ENCODE measurements around the gene ATG4D. TPM values are rescaled to one million over a fixed set of nuclear protein-coding genes. Genes with fewer than 3 reads are reported as not detected.
A peak's percentile ranks its signal among the peaks of the same experiment; 100 is the strongest.

ATG4D gene
- total RNA-seq, 1 donor from 2014 or later, result 48.7 TPM

GRCh38 chr19:10587022-10587838, 43.5 kb downstream of the ATG4D start, which contains the start of gene AP1M2:
AP1M2 (minus strand) TSS chr19:10587312; CDS start chr19:10587231, 81 bp downstream.
- TF ChIP-seq CTCF (IDR thresholded peaks at IDR 0.05; ENCODE audit: borderline replicate concordance), result no peak
- Histone ChIP-seq H3K36me3 (no peaks in the 10 kb centered on the region), H3K4me1 (no peaks in the 10 kb centered on the region), H3K9me3 (replicated peaks) (no peaks in the 10 kb centered on the region), H3K4me3 (no peak within 1 kb of the TSS), H3K27ac (replicated peaks) (no peak within 1 kb of the TSS), H3K27me3 (ENCODE audit: low read depth) (peaks cover 39% of the 10 kb centered on the region)
- intact Hi-C loops (cut with micrococcal nuclease), result no loop called here
- DNase-seq, result no peak

- H3K4me1 ChIP-seq, result no peaks in the 10 kb centered on the region
- intact Hi-C loops (cut with micrococcal nuclease), result no loop called here
- no peak for TF ChIP-seq CTCF (IDR thresholded peaks at IDR 0.05; ENCODE audit: borderline replicate concordance)
- no peaks in the 10 kb centered on the region for H3K36me3 ChIP-seq
- no peak overlapping the region for H3K4me3 ChIP-seq
- peaks cover 39% of the 10 kb centered on the region for H3K27me3 ChIP-seq (ENCODE audit: low read depth)
- no peak overlapping the region for H3K27ac ChIP-seq (replicated peaks)
- no peak for DNase-seq
- no peaks in the 10 kb centered on the region for H3K9me3 ChIP-seq (replicated peaks)
Observed at GRCh38 chr19:10587839-10588150, 44.1 kb downstream of the ATG4D start.

GRCh38 chr19:10593148-10593547, 49.4 kb downstream of the ATG4D start:
- intact Hi-C loops (cut with micrococcal nuclease), result no loop called here
- no peaks in the 10 kb centered on the region for H3K9me3 ChIP-seq (replicated peaks)
- no peak for TF ChIP-seq CTCF (IDR thresholded peaks at IDR 0.05; ENCODE audit: borderline replicate concordance)
- H3K27ac ChIP-seq (replicated peaks), result peak overlapping the region; percentile 16
- H3K27me3 ChIP-seq (ENCODE audit: low read depth), result peaks cover 20% of the 10 kb centered on the region
- peaks cover 7% of the 10 kb centered on the region for H3K4me1 ChIP-seq
- DNase-seq, result no peak
- no peak overlapping the region for H3K4me3 ChIP-seq
- no peaks in the 10 kb centered on the region for H3K36me3 ChIP-seq

GRCh38 chr19:10593820-10594637, 50.3 kb downstream of the ATG4D start:
- H3K27ac ChIP-seq (replicated peaks), result peak overlapping the region; percentile 36
- peaks cover 7% of the 10 kb centered on the region for H3K4me1 ChIP-seq
- DNase-seq, result no peak
- no peak for TF ChIP-seq CTCF (IDR thresholded peaks at IDR 0.05; ENCODE audit: borderline replicate concordance)
- H3K9me3 ChIP-seq (replicated peaks), result no peaks in the 10 kb centered on the region
- no peak overlapping the region for H3K4me3 ChIP-seq
- intact Hi-C loops (cut with micrococcal nuclease), result no loop called here
- H3K27me3 ChIP-seq (ENCODE audit: low read depth), result peaks cover 12% of the 10 kb centered on the region
- no peaks in the 10 kb centered on the region for H3K36me3 ChIP-seq

GRCh38 chr19:10600149-10600548, 56.4 kb downstream of the ATG4D start:
- Histone ChIP-seq H3K27me3 (ENCODE audit: low read depth) (no peaks in the 10 kb centered on the region), H3K27ac (replicated peaks) (no peak overlapping the region), H3K4me3 (no peak overlapping the region), H3K4me1 (peaks cover 40% of the 10 kb centered on the region), H3K36me3 (no peaks in the 10 kb centered on the region), H3K9me3 (replicated peaks) (no peaks in the 10 kb centered on the region)
- no peak for TF ChIP-seq CTCF (IDR thresholded peaks at IDR 0.05; ENCODE audit: borderline replicate concordance)
- intact Hi-C loops (cut with micrococcal nuclease), result no loop called here
- no peak for DNase-seq

All from left ventricle myocardium inferior (tissue), 1 donor.